SK-N-SH (cell line): ENCODE data around the gene CTPS1.

Experiments
- EP300 ChIP-seq, 2 experiments: IDR thresholded peaks; 2 replicates each; pipeline versions ENCODE4 v1.4.0 to v1.6.1; 2012; ENCODE audit warnings: borderline replicate concordance in 1 of 2, low read depth in 1 of 2, low read length in 1 of 2
- FOSL2 ChIP-seq: IDR thresholded peaks from 2 replicates; pipeline ENCODE4 v1.4.0; 2012; ENCODE audit warnings: low read depth, mild to moderate bottlenecking, moderate library complexity, borderline replicate concordance
- FOXJ3 ChIP-seq: sonication (generic); formaldehyde crosslinking; IDR thresholded peaks from 2 replicates; pipeline ENCODE4 v1.5.1; 2020; ENCODE audit warnings: mild to moderate bottlenecking, missing genetic modification reagents
- GABPA ChIP-seq: IDR thresholded peaks from 2 replicates; pipeline ENCODE4 v1.4.0; 2012; ENCODE audit warnings: low read depth, mild to moderate bottlenecking
- GATA2 ChIP-seq: sonication (generic); formaldehyde crosslinking; IDR thresholded peaks from 2 replicates; pipeline ENCODE4 v1.5.0; 2020; ENCODE audit warnings: mild to moderate bottlenecking, missing genetic modification reagents
- MXI1 ChIP-seq: IDR thresholded peaks from 2 replicates; pipeline ENCODE4 v1.6.1; 2012; ENCODE audit warnings: mild to moderate bottlenecking, low read depth, low read length, improper control_type of control experiment
- NRF1 ChIP-seq: IDR thresholded peaks from 2 replicates; pipeline ENCODE4 v1.6.1; 2012; ENCODE audit warnings: low read depth, mild to moderate bottlenecking, low read length
- RFX5 ChIP-seq: IDR thresholded peaks from 2 replicates; pipeline ENCODE4 v1.6.1; 2012; ENCODE audit warnings: mild to moderate bottlenecking, improper control_type of control experiment, low read length
- RXRA ChIP-seq: IDR thresholded peaks from 2 replicates; pipeline ENCODE4 v1.4.0; 2012; ENCODE audit warnings: low read depth, mild to moderate bottlenecking, borderline replicate concordance
- SMC3 ChIP-seq: IDR thresholded peaks from 2 replicates; pipeline ENCODE4 v1.6.1; 2012; ENCODE audit warnings: low read depth, low read length, improper control_type of control experiment
- TF ChIP-seq, protein P1 (sequence below): fragments of 200-600 bp; sonication (generic); IDR thresholded peaks from 2 replicates; pipeline ENCODE4 v1.6.1; 2017; ENCODE audit warnings: antibody characterized with exemption, mild to moderate bottlenecking, moderate library complexity

GRCh38 chr1:41013024-41013423 lies 33.5 kb downstream of the CTPS1 start:
- TF ChIP-seq RFX5 (no peak), FOXJ3 (CRISPR knock-in tag) (no peak), GABPA (no peak), EP300 (IDR thresholded peaks at IDR 0.05; ENCODE audit: borderline replicate concordance in 1 of 2, low read depth in 1 of 2, low read length in 1 of 2) (no peak), MXI1 (no peak), NRF1 (no peak), SMC3 (no peak), FOSL2 (no peak), GATA2 (no peak), RXRA (no peak)
- TF ChIP-seq, protein P1, sequence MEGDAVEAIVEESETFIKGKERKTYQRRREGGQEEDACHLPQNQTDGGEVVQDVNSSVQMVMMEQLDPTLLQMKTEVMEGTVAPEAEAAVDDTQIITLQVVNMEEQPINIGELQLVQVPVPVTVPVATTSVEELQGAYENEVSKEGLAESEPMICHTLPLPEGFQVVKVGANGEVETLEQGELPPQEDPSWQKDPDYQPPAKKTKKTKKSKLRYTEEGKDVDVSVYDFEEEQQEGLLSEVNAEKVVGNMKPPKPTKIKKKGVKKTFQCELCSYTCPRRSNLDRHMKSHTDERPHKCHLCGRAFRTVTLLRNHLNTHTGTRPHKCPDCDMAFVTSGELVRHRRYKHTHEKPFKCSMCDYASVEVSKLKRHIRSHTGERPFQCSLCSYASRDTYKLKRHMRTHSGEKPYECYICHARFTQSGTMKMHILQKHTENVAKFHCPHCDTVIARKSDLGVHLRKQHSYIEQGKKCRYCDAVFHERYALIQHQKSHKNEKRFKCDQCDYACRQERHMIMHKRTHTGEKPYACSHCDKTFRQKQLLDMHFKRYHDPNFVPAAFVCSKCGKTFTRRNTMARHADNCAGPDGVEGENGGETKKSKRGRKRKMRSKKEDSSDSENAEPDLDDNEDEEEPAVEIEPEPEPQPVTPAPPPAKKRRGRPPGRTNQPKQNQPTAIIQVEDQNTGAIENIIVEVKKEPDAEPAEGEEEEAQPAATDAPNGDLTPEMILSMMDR, result no peak
